ENCODE results near the gene CDK6.

DNA sequence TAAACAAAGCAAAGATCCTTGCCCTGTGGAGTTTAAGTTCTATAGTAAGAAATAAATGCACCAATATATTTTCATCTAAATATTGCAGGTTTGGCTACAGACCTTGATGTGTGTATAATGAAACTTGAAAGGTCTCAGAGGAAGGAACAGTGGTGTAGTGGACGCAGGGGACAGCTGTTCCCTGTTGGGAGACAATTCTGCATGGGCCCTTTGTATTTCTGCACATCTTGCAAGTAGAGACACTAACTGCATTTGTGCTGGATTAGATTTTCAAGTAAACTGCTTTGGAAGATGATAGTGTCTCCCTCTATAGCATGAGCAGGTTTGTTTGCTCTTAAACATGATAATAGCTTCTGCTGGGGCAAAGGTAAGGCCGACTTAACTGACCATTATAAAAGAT, 188.7 kb downstream of the CDK6 start:
- no peak for TF ChIP-seq POLR2AphosphoS5 (IDR thresholded peaks at IDR 0.05)
- TF ChIP-seq EP300 (IDR thresholded peaks at IDR 0.05): no peak
